Embryonic facial prominence (tissue), 1 donor: ENCODE measurements around the gene MTG1.
"Not testable (repeated sequence)": the region's sequence is repeated elsewhere in the genome, so short reads cannot be mapped to it uniquely, and the experiment has no call there.

Source experiments
- DNase-seq: peaks from one replicate; pipeline ENCODE4 v3.0.0-alpha.2; 2016; ENCODE audit errors: extremely low spot score

MTG1 gene

GRCh38 chr10:133378251-133379096 lies 15.5 kb upstream of the MTG1 start:
- no peak for DNase-seq

- no peak for DNase-seq
Measured at GRCh38 chr10:133379152-133379800, 14.7 kb upstream of the MTG1 start, which contains the start of gene PAOX. Gene PAOX (plus strand): TSS chr10:133379262. CDS start chr10:133379317, 55 bp downstream.

GRCh38 chr10:133379801-133380666 lies 13.9 kb upstream of the MTG1 start:
- no peak for DNase-seq

GRCh38 chr10:133381036-133381435 lies 12.9 kb upstream of the MTG1 start:
- DNase-seq = no peak

GRCh38 chr10:133383551-133383950 lies 10.4 kb upstream of the MTG1 start:
- no peak for DNase-seq

- DNase-seq = no peak
Measured at GRCh38 chr10:133384071-133384470, 9.9 kb upstream of the MTG1 start.

GRCh38 chr10:133385214-133385613 lies 8.7 kb upstream of the MTG1 start:
- DNase-seq = no peak

- DNase-seq = not testable (repeated sequence)
Measured at GRCh38 chr10:133386951-133387350, 7.0 kb upstream of the MTG1 start.

GRCh38 chr10:133388236-133388972 lies 5.6 kb upstream of the MTG1 start:
- DNase-seq = no peak

GRCh38 chr10:133388973-133389818 lies 4.8 kb upstream of the MTG1 start:
- no peak for DNase-seq

- DNase-seq = no peak
Measured at GRCh38 chr10:133390597-133391248, 3.2 kb upstream of the MTG1 start.

- DNase-seq = no peak
Measured at GRCh38 chr10:133391249-133391635, 2.7 kb upstream of the MTG1 start.

- no peak for DNase-seq
Measured at GRCh38 chr10:133391761-133392518, 2.0 kb upstream of the MTG1 start.

- DNase-seq = no peak
Measured at GRCh38 chr10:133393401-133394063, 425 bp upstream of the MTG1 start.

GRCh38 chr10:133394801-133395221 lies 854 bp downstream of the MTG1 start:
- no peak for DNase-seq

GRCh38 chr10:133396035-133396624 lies 2.2 kb downstream of the MTG1 start:
- no peak for DNase-seq

GRCh38 chr10:133397938-133398337 lies 4.0 kb downstream of the MTG1 start:
- no peak for DNase-seq

GRCh38 chr10:133399123-133399601 lies 5.2 kb downstream of the MTG1 start:
- DNase-seq = no peak
